Liver (tissue), 3 donors: ENCODE data around the gene PIR.

ENCODE experiments used
- ATF3 ChIP-seq: IDR thresholded peaks from 2 replicates; pipeline ENCODE4 v1.6.1; 2016; ENCODE audit warnings: antibody characterized with exemption
- CTCF ChIP-seq: fragments of 150-350 bp; IDR thresholded peaks from 2 replicates; pipeline ENCODE4 v1.5.1; 2017; ENCODE audit warnings: improper control_type of control experiment, low read depth, low read length; ENCODE audit not compliant: missing input control
- EGR1 ChIP-seq, 2 donors: IDR thresholded peaks; 2 replicates each; pipeline ENCODE4 v1.6.1; 2016 to 2018; ENCODE audit warnings: antibody characterized with exemption in 2 of 2, low read depth in 2 of 2
- FOXA1 ChIP-seq: IDR thresholded peaks from 2 replicates; pipeline ENCODE4 v1.6.1; 2016; ENCODE audit warnings: antibody characterized with exemption
- GABPA ChIP-seq, 2 donors: IDR thresholded peaks in 1 of 2; conservative IDR thresholded peaks in 1 of 2; 2 replicates each; pipeline ENCODE4 v1.6.1; 2016; ENCODE audit warnings: antibody characterized with exemption in 2 of 2, mild to moderate bottlenecking in 1 of 2, moderate library complexity in 1 of 2
- JUND ChIP-seq, 2 donors: IDR thresholded peaks; 2 replicates each; pipeline ENCODE4 v1.6.1; 2016; ENCODE audit warnings: antibody characterized with exemption in 2 of 2
- MAX ChIP-seq: IDR thresholded peaks from 2 replicates; pipeline ENCODE4 v1.6.1; 2016; ENCODE audit warnings: antibody characterized with exemption
- RAD21 ChIP-seq, 2 donors: IDR thresholded peaks; 2 replicates each; pipeline ENCODE4 v1.6.1; 2016; ENCODE audit warnings: antibody characterized with exemption in 2 of 2, mild to moderate bottlenecking in 2 of 2
- REST ChIP-seq: IDR thresholded peaks from 2 replicates; pipeline ENCODE4 v1.6.1; 2016; ENCODE audit warnings: antibody characterized with exemption, mild to moderate bottlenecking
- RXRA ChIP-seq, 2 donors: IDR thresholded peaks; 2 replicates each; pipeline ENCODE4 v1.6.1; 2017 to 2018; ENCODE audit warnings: antibody characterized with exemption in 2 of 2, mild to moderate bottlenecking in 1 of 2
- YY1 ChIP-seq: IDR thresholded peaks from 2 replicates; pipeline ENCODE4 v1.6.1; 2016; ENCODE audit warnings: antibody characterized with exemption, mild to moderate bottlenecking
- ZBTB33 ChIP-seq: IDR thresholded peaks from 2 replicates; pipeline ENCODE4 v1.6.1; 2016; ENCODE audit warnings: antibody characterized with exemption
- donor health status: healthy.
- donor health status: healthy.

GRCh38 chrX:15505101-15505500, 12.0 kb upstream of the PIR start:
- TF ChIP-seq CTCF (no peak), FOXA1 (no peak), REST (no peak), JUND (IDR thresholded peaks at IDR 0.05) (no peak), RAD21 (IDR thresholded peaks at IDR 0.05) (no peak), GABPA (IDR thresholded peaks at IDR 0.05 in 1 of 2, conservative IDR thresholded peaks at IDR 0.05 in 1 of 2) (no peak), ATF3 (no peak), MAX (no peak), YY1 (no peak), RXRA (IDR thresholded peaks at IDR 0.05) (no peak), ZBTB33 (no peak), EGR1 (IDR thresholded peaks at IDR 0.05; ENCODE audit: low read depth in 2 of 2) (no peak)
